NCI-H1048 (cell line): ENCODE measurements around the gene GDPD4.
"Not testable (repeated sequence)": the region's sequence is repeated elsewhere in the genome, so short reads cannot be mapped to it uniquely, and the experiment has no call there.

Source experiments
- DNase-seq: peaks from one replicate; lab custom pipeline; 2025; lab: John Stamatoyannopoulos, UW

The GDPD4 gene

GRCh38 chr11:77301510-77301909 is at the start of gene GDPD4:
Gene GDPD4, minus strand, starts transcription at chr11:77301686. Its CDS starts 16,549 bp downstream, at chr11:77285137.
- DNase-seq: no peak

GRCh38 chr11:77347948-77348347 is 46.5 kb upstream of the GDPD4 start:
- no peak for DNase-seq

- DNase-seq: no peak
These were observed 45.6 kb upstream of the GDPD4 start for GRCh38 chr11:77346906-77347603.

GRCh38 chr11:77345621-77346020 is 44.1 kb upstream of the GDPD4 start:
- no peak for DNase-seq

GRCh38 chr11:77340501-77340900 is 39.0 kb upstream of the GDPD4 start:
- DNase-seq: no peak

GRCh38 chr11:77332259-77332658 is 30.8 kb upstream of the GDPD4 start:
- no peak for DNase-seq

GRCh38 chr11:77325159-77325558 is 23.7 kb upstream of the GDPD4 start:
- DNase-seq: no peak

- DNase-seq: no peak
These were observed 23.0 kb upstream of the GDPD4 start for GRCh38 chr11:77324508-77324907.

GRCh38 chr11:77322926-77323590 is 21.6 kb upstream of the GDPD4 start:
- no peak for DNase-seq

GRCh38 chr11:77322506-77322905 is 21.0 kb upstream of the GDPD4 start:
- DNase-seq: no peak

- DNase-seq: no peak
These were observed 18.9 kb upstream of the GDPD4 start for GRCh38 chr11:77320351-77320750.

- DNase-seq: no peak
These were observed 17.1 kb upstream of the GDPD4 start for GRCh38 chr11:77318600-77318999.

- DNase-seq: no peak
These were observed 15.4 kb upstream of the GDPD4 start for GRCh38 chr11:77316733-77317342.

GRCh38 chr11:77312107-77312506 is 10.6 kb upstream of the GDPD4 start:
- DNase-seq: no peak

GRCh38 chr11:77311701-77312100 is 10.2 kb upstream of the GDPD4 start:
- no peak for DNase-seq

- no peak for DNase-seq
These were observed 9.2 kb upstream of the GDPD4 start for GRCh38 chr11:77310721-77311120.

GRCh38 chr11:77309401-77310085 is 8.1 kb upstream of the GDPD4 start:
- DNase-seq: no peak

- DNase-seq: no peak
These were observed 7.4 kb upstream of the GDPD4 start for GRCh38 chr11:77308838-77309237.

GRCh38 chr11:77303328-77303727 is 1.8 kb upstream of the GDPD4 start:
- DNase-seq: no peak

GRCh38 chr11:77302752-77303151 is 1.3 kb upstream of the GDPD4 start:
- no peak for DNase-seq

- DNase-seq: no peak
These were observed 791 bp downstream of the GDPD4 start for GRCh38 chr11:77300695-77301094.

- DNase-seq: not testable (repeated sequence)
These were observed 1.5 kb downstream of the GDPD4 start for GRCh38 chr11:77300028-77300427.

GRCh38 chr11:77299528-77299993 is 1.9 kb downstream of the GDPD4 start:
- no peak for DNase-seq
